K562 (cell line): ENCODE results near the gene STOM. TPM values are rescaled to one million over a fixed set of nuclear protein-coding genes. Genes with fewer than 3 reads are reported as not detected.

ENCODE experiments used
- ARHGAP35 ChIP-seq: fragments of 450-650 bp; IDR thresholded peaks from 2 replicates; pipeline ENCODE4 v1.6.1; 2018; ENCODE audit not compliant: partially characterized antibody
- ATF4 ChIP-seq: fragments of 450-650 bp; formaldehyde crosslinking; IDR thresholded peaks from 2 replicates; pipeline ENCODE4 v1.4.0; 2022; ENCODE audit warnings: mild to moderate bottlenecking, moderate library complexity
- CBFA2T2 ChIP-seq: fragments of 450-650 bp; conservative IDR thresholded peaks from 2 replicates; pipeline ENCODE4 v1.6.1; 2017; ENCODE audit warnings: mild to moderate bottlenecking
- CBX3 ChIP-seq, 2 experiments: IDR thresholded peaks; 1 replicate in 1 of 2; 2 replicates in 1 of 2; pipeline ENCODE4 v1.6.1; 2012; ENCODE audit warnings: inconsistent platforms in 2 of 2, low read length in 2 of 2, borderline replicate concordance in 1 of 2, control low read depth in 1 of 2
- CBX8 ChIP-seq: fragments of 200-600 bp; sonication (generic); IDR thresholded peaks from 2 replicates; pipeline ENCODE4 v1.6.1; 2012; ENCODE audit warnings: borderline replicate concordance, mixed run types, low read depth, mild to moderate bottlenecking, moderate library complexity, mixed read lengths, low read length, control low read depth, inconsistent platforms; ENCODE audit not compliant: poor library complexity, severe bottlenecking; ENCODE audit errors: extremely low read depth
- CREM ChIP-seq: IDR thresholded peaks from 2 replicates; pipeline ENCODE4 v1.6.1; 2014; ENCODE audit warnings: antibody characterized with exemption, low read depth
- CTBP1 ChIP-seq: fragments of 450-650 bp; IDR thresholded peaks from 2 replicates; pipeline ENCODE4 v1.6.1; 2016; ENCODE audit warnings: borderline replicate concordance
- DPF2 ChIP-seq: fragments of 450-650 bp; IDR thresholded peaks from 2 replicates; pipeline ENCODE4 v1.6.1; 2016
- ELF2 ChIP-seq: fragments of 250-450 bp; sonication (Bioruptor Pico); IDR thresholded peaks from 2 replicates; pipeline ENCODE4 v1.5.0; 2021; ENCODE audit warnings: mild to moderate bottlenecking
- EP400 ChIP-seq: fragments of 450-650 bp; IDR thresholded peaks from 2 replicates; pipeline ENCODE4 v1.6.1; 2017; ENCODE audit warnings: antibody characterized with exemption, mild to moderate bottlenecking, moderate library complexity
- ESRRA ChIP-seq: fragments of 450-650 bp; IDR thresholded peaks from 2 replicates; pipeline ENCODE4 v1.6.1; 2014; ENCODE audit warnings: low read depth, mild to moderate bottlenecking, moderate library complexity, borderline replicate concordance
- FOXA1 ChIP-seq: fragments of 450-650 bp; IDR thresholded peaks from 2 replicates; pipeline ENCODE4 v1.6.1; 2016; ENCODE audit warnings: mild to moderate bottlenecking, borderline replicate concordance
- FOXA3 ChIP-seq, 2 experiments: fragments of 450-650 bp in 1 of 2; sonication (generic) in 1 of 2; formaldehyde crosslinking; IDR thresholded peaks in 1 of 2; conservative IDR thresholded peaks in 1 of 2; 2 replicates each; pipeline versions ENCODE4 v1.4.0 to v1.8.0; 2020 to 2022; ENCODE audit warnings: mild to moderate bottlenecking in 2 of 2, missing genetic modification reagents in 1 of 2
- FOXM1 ChIP-seq, 2 experiments: fragments of 450-650 bp in 1 of 2; sonication (generic) in 1 of 2; formaldehyde crosslinking in 1 of 2; IDR thresholded peaks; 2 replicates each; pipeline versions ENCODE4 v1.6.1 to v1.9.0; 2017 to 2022; ENCODE audit warnings: low read depth in 2 of 2, mild to moderate bottlenecking in 2 of 2, missing genetic modification reagents in 1 of 2, moderate library complexity in 1 of 2
- GATAD2A ChIP-seq: fragments of 450-650 bp; IDR thresholded peaks from 2 replicates; pipeline ENCODE4 v1.6.1; 2017
- KDM1A ChIP-seq, 2 experiments: fragments of 450-650 bp; IDR thresholded peaks; 2 replicates each; pipeline ENCODE4 v1.6.1; 2016; ENCODE audit warnings: mild to moderate bottlenecking in 2 of 2
- KLF6 ChIP-seq: fragments of 250-450 bp; sonication (Bioruptor Pico); IDR thresholded peaks from 2 replicates; pipeline ENCODE4 v1.4.0; 2020; ENCODE audit warnings: mild to moderate bottlenecking, moderate library complexity, borderline replicate concordance
- MAFF ChIP-seq: IDR thresholded peaks from 2 replicates; pipeline ENCODE4 v1.6.1; 2012; ENCODE audit warnings: low read length, improper control_type of control experiment
- MXD1 ChIP-seq: fragments of 250-450 bp; sonication (Bioruptor Pico); IDR thresholded peaks from 2 replicates; pipeline ENCODE4 v1.8.0; 2021; ENCODE audit warnings: borderline replicate concordance, mild to moderate bottlenecking, moderate library complexity; ENCODE audit not compliant: poor library complexity, severe bottlenecking
- NR2C1 ChIP-seq, 2 experiments: fragments of 450-650 bp; IDR thresholded peaks; 2 replicates each; pipeline ENCODE4 v1.6.1; 2017; ENCODE audit warnings: mild to moderate bottlenecking in 2 of 2, antibody characterized with exemption in 1 of 2, inconsistent platforms in 1 of 2, missing compliant biosample characterization in 1 of 2, missing genetic modification characterization in 1 of 2
- NUFIP1 ChIP-seq: fragments of 450-650 bp; IDR thresholded peaks from 2 replicates; pipeline ENCODE4 v1.6.1; 2018; ENCODE audit not compliant: partially characterized antibody
- RAD51 ChIP-seq: fragments of 450-650 bp; IDR thresholded peaks from 2 replicates; pipeline ENCODE4 v1.7.1; 2016; ENCODE audit warnings: low read depth, mild to moderate bottlenecking, borderline replicate concordance
- SMARCA4 ChIP-seq: fragments of 450-650 bp; IDR thresholded peaks from 2 replicates; pipeline ENCODE4 v1.6.1; 2016
- SPI1 ChIP-seq: IDR thresholded peaks from 2 replicates; pipeline ENCODE4 v1.6.1; 2011; ENCODE audit warnings: low read depth, low read length, control low read depth, borderline replicate concordance
- ZBTB9 ChIP-seq: fragments of 450-650 bp; formaldehyde crosslinking; IDR thresholded peaks from 2 replicates; pipeline ENCODE4 v1.4.0; 2020; ENCODE audit warnings: mild to moderate bottlenecking, moderate library complexity
- ZNF124 ChIP-seq: sonication (generic); formaldehyde crosslinking; IDR thresholded peaks from 2 replicates; pipeline ENCODE4 v1.8.1; 2022; ENCODE audit warnings: missing genetic modification reagents
- ZNF217 ChIP-seq: sonication (generic); formaldehyde crosslinking; IDR thresholded peaks from 2 replicates; pipeline ENCODE4 v1.8.0; 2022; ENCODE audit warnings: mild to moderate bottlenecking, missing genetic modification reagents
- ZNF253 ChIP-seq: fragments of 250-450 bp; sonication (Bioruptor Pico); conservative IDR thresholded peaks from 2 replicates; pipeline ENCODE4 v1.6.1; 2021; ENCODE audit warnings: mild to moderate bottlenecking
- ZNF79 ChIP-seq: fragments of 250-450 bp; sonication (Bioruptor Pico); IDR thresholded peaks from 2 replicates; pipeline ENCODE4 v1.4.0; 2020; ENCODE audit warnings: low read depth, mild to moderate bottlenecking, moderate library complexity
- polyA plus RNA-seq, 8 experiments: library from polyadenylated mRNA; depleted of rRNA in 4 of 8; stranded (reverse) in 5 of 8; unstranded in 3 of 8; fragments of >200 nt; fragmentation: Nextera tagmentation in 2 of 8; fragmentation: Illumina TruSeq in 1 of 8; extraction: Ambion mirVana in 2 of 8; extraction: Trizol in 1 of 8; gene quantifications; 2 replicates each; pipeline versions ENCODE4 v1.2.1 to v1.2.3, GENCODE V29; 2011 to 2014; ENCODE audit warnings: inconsistent platforms in 1 of 8, missing spikeins in 1 of 8
- total RNA-seq, 7 experiments: library from RNA; depleted of rRNA in 6 of 7; stranded (reverse); fragments of >200 nt in 6 of 7; fragmentation: Illumina TruSeq in 2 of 7; extraction: Trizol in 2 of 7; gene quantifications; 2 replicates each; pipeline versions ENCODE4 v1.2.1 to v1.2.3, GENCODE V29; 2011 to 2021; ENCODE audit warnings: low replicate concordance in 1 of 7

The STOM gene
- total and polyA plus RNA-seq, 9 of the 15 experiments (the other 6 are each of a cell fraction or from before 2014, with no cell fraction given): 23.2 to 140 (median 43.9) TPM

GRCh38 chr9:121388140-121388905 lies 18.3 kb upstream of the STOM start (continued):
- no peak for TF ChIP-seq ZNF253 (CRISPR knock-in tag)
- no peak for TF ChIP-seq SPI1
- TF ChIP-seq CBFA2T2: no peak
- TF ChIP-seq CREM: no peak
- TF ChIP-seq NR2C1 (IDR thresholded peaks at IDR 0.05): no peak
- no peak for TF ChIP-seq NR2C1 (tag; IDR thresholded peaks at IDR 0.05)
- no peak for TF ChIP-seq ARHGAP35
- no peak for TF ChIP-seq ZBTB9
- no peak for TF ChIP-seq GATAD2A
- TF ChIP-seq FOXA3 (CRISPR knock-in tag; conservative IDR thresholded peaks at IDR 0.05 in 1 of 2, IDR thresholded peaks at IDR 0.05 in 1 of 2): no peak
- no peak for TF ChIP-seq EP400
- no peak for TF ChIP-seq CBX8
- no peak for TF ChIP-seq ZNF124 (CRISPR knock-in tag)
- TF ChIP-seq CTBP1: no peak
- TF ChIP-seq NUFIP1: no peak
- TF ChIP-seq SMARCA4: no peak
- no peak for TF ChIP-seq ZNF217 (CRISPR knock-in tag)
- peak; percentile 50; the same call in 1 of the 2 replicates for TF ChIP-seq ATF4 (CRISPR knock-in tag)
- no peak for TF ChIP-seq FOXM1 (IDR thresholded peaks at IDR 0.05; ENCODE audit: low read depth)
- no peak for TF ChIP-seq FOXM1 (CRISPR knock-in tag; IDR thresholded peaks at IDR 0.05; ENCODE audit: low read depth)
- TF ChIP-seq RAD51: no peak
- TF ChIP-seq KDM1A (IDR thresholded peaks at IDR 0.05): no peak
- TF ChIP-seq MAFF: no peak
- no peak for TF ChIP-seq FOXA1
- TF ChIP-seq ELF2 (CRISPR knock-in tag): no peak
- TF ChIP-seq CBX3 (IDR thresholded peaks at IDR 0.05; ENCODE audit: borderline replicate concordance in 1 of 2, low read length in 2 of 2): no peak
- no peak for TF ChIP-seq DPF2
- no peak for TF ChIP-seq MXD1 (CRISPR knock-in tag)
- TF ChIP-seq ZNF79 (CRISPR knock-in tag): no peak
- TF ChIP-seq ESRRA: no peak
- TF ChIP-seq KLF6 (CRISPR knock-in tag): peak; percentile 50; the same call in 1 of the 2 replicates
